Esophagus squamous epithelium (tissue), 5 donors: ENCODE results near the gene PRELID2. TPM values are rescaled to one million over a fixed set of nuclear protein-coding genes. Genes with fewer than 3 reads are reported as not detected.
"Not testable (repeated sequence)": the region's sequence is repeated elsewhere in the genome, so short reads cannot be mapped to it uniquely, and the experiment has no call there.

Experiments
- DNase-seq: peaks from one replicate; lab custom pipeline; 2025; lab: John Stamatoyannopoulos, UW
- H3K27ac ChIP-seq, 4 donors: fragments of 200-600 bp; sonication (generic); one replicate each; pipeline ENCODE4 v1.5.1; 2016 to 2019; ENCODE audit warnings: mild to moderate bottlenecking in 1 of 4
- H3K27me3 ChIP-seq, 4 donors: fragments of 200-600 bp; sonication (generic); 1 replicate in 3 of 4; 2 replicates in 1 of 4; pipeline versions ENCODE4 v1.5.1 to v1.6.0; 2017 to 2021; ENCODE audit warnings: antibody characterized with exemption in 1 of 4
- H3K36me3 ChIP-seq, 3 donors: fragments of 200-600 bp; sonication (generic); one replicate each; pipeline ENCODE4 v1.5.1; 2016 to 2019
- H3K4me1 ChIP-seq, 3 donors: fragments of 200-600 bp; sonication (generic); one replicate each; pipeline ENCODE4 v1.5.1; 2017 to 2019
- H3K4me3 ChIP-seq, 4 donors: fragments of 200-600 bp; sonication (generic); 1 replicate in 3 of 4; 2 replicates in 1 of 4; pipeline ENCODE4 v1.5.1; 2016 to 2019; ENCODE audit warnings: mild to moderate bottlenecking in 2 of 4, moderate library complexity in 1 of 4
- H3K9me3 ChIP-seq, 3 donors: fragments of 200-600 bp; sonication (generic); one replicate each; pipeline ENCODE4 v1.5.1; 2016 to 2019
- CTCF ChIP-seq, 6 experiments: fragments of 450-650 bp in 4 of 6; fragments of 200-600 bp in 2 of 6; sonication (generic) in 2 of 6; IDR thresholded peaks; one replicate each; pipeline ENCODE4 v1.5.1; 2016 to 2019; ENCODE audit warnings: antibody characterized with exemption in 6 of 6, mild to moderate bottlenecking in 4 of 6, moderate library complexity in 4 of 6
- POLR2A ChIP-seq, 4 donors: fragments of 450-650 bp; IDR thresholded peaks; one replicate each; pipeline ENCODE4 v1.6.1; 2017; ENCODE audit warnings: antibody characterized with exemption in 4 of 4, mild to moderate bottlenecking in 4 of 4, moderate library complexity in 3 of 4
- WGBS, 2 donors: methylation state at CpG; one replicate each; pipeline ENCODE4 v1.1.5; 2018; 5-methylcytosine and 5-hydroxymethylcytosine counted together
- intact Hi-C: fragments of 100-400 bp; cut with DNase I; formaldehyde crosslinking; loops from one replicate; pipeline ENCODE4 v1.15.0; 2022
- total RNA-seq, 4 donors: library from RNA; depleted of rRNA; stranded (reverse); fragments of >200 nt; gene quantifications; one replicate each; pipeline ENCODE4 v1.1.0, GENCODE V29; 2016
- donor health status: DM: yes; HTN: yes; CAD: no.

Gene PRELID2
- total RNA-seq, 4 donors from 2014 or later: 0.68 to 12.6 (median 6.5) TPM

- H3K4me3 ChIP-seq: no peak overlapping the region
- H3K9me3 ChIP-seq: no peaks in the 10 kb centered on the region
- no peak overlapping the region for H3K27ac ChIP-seq
- no peaks in the 10 kb centered on the region for H3K27me3 ChIP-seq
- TF ChIP-seq CTCF (IDR thresholded peaks at IDR 0.05) (no peak), POLR2A (IDR thresholded peaks at IDR 0.05) (no peak)
- intact Hi-C loops: no loop called here
- H3K36me3 ChIP-seq: peaks cover 0 to 5% (median 0%) of the 10 kb centered on the region in 3 donors
- DNase-seq: no peak
- no peaks in the 10 kb centered on the region for H3K4me1 ChIP-seq
These were observed 95.3 kb downstream of the PRELID2 start for GRCh38 chr5:145739843-145740242.

GRCh38 chr5:145738227-145738626 lies 96.9 kb downstream of the PRELID2 start:
- Histone ChIP-seq H3K27ac (no peak overlapping the region), H3K36me3 (no peaks in the 10 kb centered on the region), H3K4me3 (no peak overlapping the region), H3K27me3 (no peaks in the 10 kb centered on the region), H3K4me1 (no peaks in the 10 kb centered on the region), H3K9me3 (no peaks in the 10 kb centered on the region)
- intact Hi-C loops: no loop called here
- no peak for DNase-seq
- no peak for TF ChIP-seq CTCF (IDR thresholded peaks at IDR 0.05)
- no peak for TF ChIP-seq POLR2A (IDR thresholded peaks at IDR 0.05)

GRCh38 chr5:145737578-145737977 lies 97.6 kb downstream of the PRELID2 start:
- TF ChIP-seq POLR2A (IDR thresholded peaks at IDR 0.05) (no peak), CTCF (IDR thresholded peaks at IDR 0.05) (no peak)
- intact Hi-C loops: no loop called here
- 100% methylated on average over 1 of the region's 1 CpG; no CpG with 5 or more reads in 1 of the 2 donors for WGBS, 2 donors
- Histone ChIP-seq H3K4me1 (no peaks in the 10 kb centered on the region), H3K27ac (no peak overlapping the region), H3K9me3 (no peaks in the 10 kb centered on the region), H3K4me3 (no peak overlapping the region), H3K27me3 (no peaks in the 10 kb centered on the region), H3K36me3 (no peaks in the 10 kb centered on the region)
- no peak for DNase-seq

- peaks cover 0 to 46% (median 11%) of the 10 kb centered on the region in 3 donors for H3K9me3 ChIP-seq
- intact Hi-C loops, H3K4me3 ChIP-seq, H3K27ac ChIP-seq, H3K27me3 ChIP-seq, H3K4me1 ChIP-seq, DNase-seq: not testable (repeated sequence)
- WGBS, 2 donors: 67 to 77% methylated on average over 1 of the region's 1 CpG
- peaks cover 0 to 32% (median 0%) of the 10 kb centered on the region in 3 donors for H3K36me3 ChIP-seq
These were observed 105.2 kb downstream of the PRELID2 start for GRCh38 chr5:145729956-145730355.

GRCh38 chr5:145723516-145723915 lies 111.6 kb downstream of the PRELID2 start:
- DNase-seq: no peak
- H3K4me3 ChIP-seq: no peak overlapping the region
- WGBS, 2 donors: 20 to 22% methylated on average over 1 of the region's 1 CpG
- no peaks in the 10 kb centered on the region for H3K4me1 ChIP-seq
- H3K36me3 ChIP-seq: peaks cover 0 to 8% (median 0%) of the 10 kb centered on the region in 3 donors
- TF ChIP-seq POLR2A (IDR thresholded peaks at IDR 0.05) (no peak), CTCF (IDR thresholded peaks at IDR 0.05) (no peak)
- no peak overlapping the region for H3K27ac ChIP-seq
- no peaks in the 10 kb centered on the region for H3K27me3 ChIP-seq
- peaks cover 0 to 24% (median 11%) of the 10 kb centered on the region in 3 donors for H3K9me3 ChIP-seq
- intact Hi-C loops: no loop called here

GRCh38 chr5:145718956-145719355 lies 116.2 kb downstream of the PRELID2 start:
- intact Hi-C loops: no loop called here
- Histone ChIP-seq H3K27me3 (no peaks in the 10 kb centered on the region), H3K36me3 (no peaks in the 10 kb centered on the region), H3K4me3 (no peak overlapping the region), H3K9me3 (no peaks in the 10 kb centered on the region), H3K4me1 (no peaks in the 10 kb centered on the region), H3K27ac (no peak overlapping the region)
- TF ChIP-seq CTCF (IDR thresholded peaks at IDR 0.05) (no peak), POLR2A (IDR thresholded peaks at IDR 0.05) (no peak)
- no peak for DNase-seq
- 77 to 92% methylated on average over 1 of the region's 1 CpG for whole genome bisulfite sequencing, 2 donors
